ENCODE measurements around the gene LFNG.
"Not testable (repeated sequence)": the region's sequence is repeated elsewhere in the genome, so short reads cannot be mapped to it uniquely, and the experiment has no call there.

Gene LFNG

GRCh38 chr7:2530994-2531795, 11.6 kb downstream of the LFNG start:
- H3K36me3 Mint-ChIP-seq, result peaks cover 4 to 13% of the 10 kb centered on the region in 2 donors
- H3K27me3 Mint-ChIP-seq; DNase-seq; ATAC-seq (replicated peaks); H3K9me3 Mint-ChIP-seq: not testable (repeated sequence)
- peak overlapping the region; percentile 71 to 73 for H3K4me3 Mint-ChIP-seq
- peaks cover 47 to 62% of the 10 kb centered on the region in 2 donors for H3K4me1 Mint-ChIP-seq
- H3K27ac Mint-ChIP-seq, result peak overlapping the region; percentile 95

GRCh38 chr7:2531796-2532110, 12.2 kb downstream of the LFNG start:
- DNase-seq; H3K27ac Mint-ChIP-seq; H3K36me3 Mint-ChIP-seq; H3K4me3 Mint-ChIP-seq; ATAC-seq (replicated peaks); H3K9me3 Mint-ChIP-seq; H3K27me3 Mint-ChIP-seq: not testable (repeated sequence)
- peaks cover 43 to 56% of the 10 kb centered on the region in 2 donors for H3K4me1 Mint-ChIP-seq

GRCh38 chr7:2532199-2532772, 12.7 kb downstream of the LFNG start:
- not testable (repeated sequence) for H3K9me3 Mint-ChIP-seq; H3K27me3 Mint-ChIP-seq; H3K36me3 Mint-ChIP-seq; ATAC-seq (replicated peaks); DNase-seq
- H3K4me1 Mint-ChIP-seq, result peaks cover 39 to 51% of the 10 kb centered on the region in 2 donors
- peak overlapping the region; percentile 14 to 37 for H3K4me3 Mint-ChIP-seq
- peak overlapping the region; percentile 85 for H3K27ac Mint-ChIP-seq

- not testable (repeated sequence) for H3K36me3 Mint-ChIP-seq; H3K9me3 Mint-ChIP-seq; DNase-seq; H3K27ac Mint-ChIP-seq; H3K27me3 Mint-ChIP-seq; ATAC-seq (replicated peaks); H3K4me3 Mint-ChIP-seq
- peaks cover 35 to 45% of the 10 kb centered on the region in 2 donors for H3K4me1 Mint-ChIP-seq
These were observed 13.2 kb downstream of the LFNG start for GRCh38 chr7:2532816-2533215.

GRCh38 chr7:2533566-2533965, 14.0 kb downstream of the LFNG start:
- not testable (repeated sequence) for DNase-seq; H3K4me3 Mint-ChIP-seq; H3K27ac Mint-ChIP-seq; H3K9me3 Mint-ChIP-seq; H3K36me3 Mint-ChIP-seq; H3K27me3 Mint-ChIP-seq; ATAC-seq (replicated peaks)
- peaks cover 28 to 38% of the 10 kb centered on the region in 2 donors for H3K4me1 Mint-ChIP-seq

GRCh38 chr7:2534214-2534613, 14.6 kb downstream of the LFNG start:
- not testable (repeated sequence) for ATAC-seq (replicated peaks); DNase-seq; H3K36me3 Mint-ChIP-seq; H3K4me3 Mint-ChIP-seq; H3K9me3 Mint-ChIP-seq; H3K27ac Mint-ChIP-seq; H3K27me3 Mint-ChIP-seq
- H3K4me1 Mint-ChIP-seq, result peaks cover 23 to 31% of the 10 kb centered on the region in 2 donors

GRCh38 chr7:2535872-2536627, 16.5 kb downstream of the LFNG start:
- H3K9me3 Mint-ChIP-seq; ATAC-seq (replicated peaks); H3K27me3 Mint-ChIP-seq; DNase-seq; H3K4me3 Mint-ChIP-seq: not testable (repeated sequence)
- peak overlapping the region; percentile 31 for H3K27ac Mint-ChIP-seq
- peaks cover 5 to 12% of the 10 kb centered on the region in 2 donors for H3K36me3 Mint-ChIP-seq
- H3K4me1 Mint-ChIP-seq, result peaks cover 6 to 13% of the 10 kb centered on the region in 2 donors

GRCh38 chr7:2537981-2538851, 18.6 kb downstream of the LFNG start:
- DNase-seq (no peak), ATAC-seq (replicated peaks) (peak in 1 of 2 donors; percentile 15)
- Mint-ChIP-seq H3K27me3 (no peaks in the 10 kb centered on the region), H3K4me1 (no peaks in the 10 kb centered on the region), H3K4me3 (no peak overlapping the region), H3K36me3 (peaks cover 8 to 18% of the 10 kb centered on the region in 2 donors), H3K9me3 (no peaks in the 10 kb centered on the region), H3K27ac (no peak overlapping the region)

GRCh38 chr7:2539031-2539911, 19.7 kb downstream of the LFNG start:
- H3K36me3 Mint-ChIP-seq, result peaks cover 19 to 22% of the 10 kb centered on the region in 2 donors
- no peak for ATAC-seq (replicated peaks)
- no peaks in the 10 kb centered on the region for H3K27me3 Mint-ChIP-seq
- no peak overlapping the region for H3K27ac Mint-ChIP-seq
- H3K9me3 Mint-ChIP-seq, result no peaks in the 10 kb centered on the region
- peaks cover 3 to 8% of the 10 kb centered on the region in 2 donors for H3K4me1 Mint-ChIP-seq
- DNase-seq, result no peak
- H3K4me3 Mint-ChIP-seq, result no peak overlapping the region

- no peak overlapping the region for H3K4me3 Mint-ChIP-seq
- H3K36me3 Mint-ChIP-seq, result peaks cover 23 to 27% of the 10 kb centered on the region in 2 donors
- no peaks in the 10 kb centered on the region for H3K27me3 Mint-ChIP-seq
- peaks cover 4 to 13% of the 10 kb centered on the region in 2 donors for H3K4me1 Mint-ChIP-seq
- H3K9me3 Mint-ChIP-seq, result no peaks in the 10 kb centered on the region
- no peak overlapping the region for H3K27ac Mint-ChIP-seq
- ATAC-seq (replicated peaks) (no peak), DNase-seq (no peak)
These were observed 20.6 kb downstream of the LFNG start for GRCh38 chr7:2540133-2540532.

GRCh38 chr7:2540641-2541051, 21.1 kb downstream of the LFNG start:
- peak overlapping the region; percentile 31 for H3K27ac Mint-ChIP-seq
- no peaks in the 10 kb centered on the region for H3K27me3 Mint-ChIP-seq
- H3K36me3 Mint-ChIP-seq, result peaks cover 23 to 27% of the 10 kb centered on the region in 2 donors
- no peaks in the 10 kb centered on the region for H3K9me3 Mint-ChIP-seq
- ATAC-seq (replicated peaks) (no peak), DNase-seq (no peak)
- H3K4me1 Mint-ChIP-seq, result peaks cover 4 to 13% of the 10 kb centered on the region in 2 donors
- no peak overlapping the region for H3K4me3 Mint-ChIP-seq

GRCh38 chr7:2541291-2542010, 21.9 kb downstream of the LFNG start:
- H3K27ac Mint-ChIP-seq, result peak overlapping the region; percentile 37
- peaks cover 27% of the 10 kb centered on the region in 2 donors for H3K36me3 Mint-ChIP-seq
- no peak for ATAC-seq (replicated peaks)
- H3K4me3 Mint-ChIP-seq, result no peak overlapping the region
- DNase-seq, result no peak
- no peaks in the 10 kb centered on the region for H3K9me3 Mint-ChIP-seq
- no peaks in the 10 kb centered on the region for H3K27me3 Mint-ChIP-seq
- peaks cover 4 to 13% of the 10 kb centered on the region in 2 donors for H3K4me1 Mint-ChIP-seq

Data from stimulated activated naive B cell treated with anti-CD40 and anti-IgM and Interleukin-4, amounts not matched to agents 10 μg/mL and 1 μg/mL and 100 μg/mL, for 72 hours (primary cell).